Stimulated activated CD4-positive, alpha-beta T cell treated with anti-CD3 and anti-CD28 coated beads, Interleukin-15, amount 100 ng/mL, for 48 hours (primary cell): ENCODE measurements around the gene HUWE1.
"Not testable (repeated sequence)": the region's sequence is repeated elsewhere in the genome, so short reads cannot be mapped to it uniquely, and the experiment has no call there.

Source experiments
- DNase-seq, 2 donors: peaks; one replicate each; pipeline ENCODE4 v3.0.0-alpha.2; 2020; ENCODE audit warnings: low read depth in 2 of 2

HUWE1 gene

GRCh38 chrX:53531255-53531966 is 155.1 kb downstream of the HUWE1 start:
- not testable (repeated sequence) for DNase-seq

DNA sequence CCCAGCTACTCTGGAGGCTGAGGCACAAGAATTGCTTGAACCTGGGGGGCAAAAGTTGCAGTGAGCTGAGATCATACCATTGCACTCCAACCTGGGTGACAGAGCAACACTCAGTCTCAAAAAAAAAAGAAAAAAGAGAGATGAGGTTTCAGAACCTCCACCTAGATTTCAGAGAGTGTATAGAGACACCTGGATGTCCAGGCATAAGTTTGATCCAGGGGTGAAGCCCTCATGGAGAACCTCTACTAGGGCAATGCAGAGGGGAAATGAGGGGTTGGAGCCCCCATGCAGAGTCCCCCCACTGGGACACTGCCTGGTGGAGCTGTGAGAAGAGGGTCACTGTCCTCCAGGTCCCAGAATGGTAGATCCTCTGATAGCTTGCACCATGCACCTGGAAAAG is 159.5 kb downstream of the HUWE1 start:
- no peak for DNase-seq

- DNase-seq, result no peak
These were observed 175.2 kb downstream of the HUWE1 start for GRCh38 chrX:53511322-53511721.

GRCh38 chrX:53504035-53504434 is 182.5 kb downstream of the HUWE1 start:
- not testable (repeated sequence) for DNase-seq

DNA sequence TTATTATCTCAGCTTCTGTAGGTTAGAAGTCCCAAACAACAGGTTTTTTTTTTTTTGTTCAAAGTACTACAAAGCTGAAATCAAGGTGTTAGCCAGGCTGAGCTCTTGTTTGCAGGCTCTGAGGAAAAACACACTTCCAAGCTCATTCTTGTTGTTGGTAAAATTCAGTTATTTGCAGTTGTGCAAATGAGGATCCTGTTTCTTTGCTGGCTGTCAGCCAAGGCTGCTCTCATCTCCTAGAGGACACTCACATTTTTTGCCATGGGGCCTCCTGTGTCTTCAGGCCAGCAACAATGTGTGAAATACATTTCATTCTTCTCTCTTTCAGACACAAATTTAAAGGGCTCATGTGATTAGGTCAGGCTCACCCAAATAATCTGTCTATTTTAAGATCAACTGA is 192.1 kb downstream of the HUWE1 start:
- DNase-seq, result no peak

DNA sequence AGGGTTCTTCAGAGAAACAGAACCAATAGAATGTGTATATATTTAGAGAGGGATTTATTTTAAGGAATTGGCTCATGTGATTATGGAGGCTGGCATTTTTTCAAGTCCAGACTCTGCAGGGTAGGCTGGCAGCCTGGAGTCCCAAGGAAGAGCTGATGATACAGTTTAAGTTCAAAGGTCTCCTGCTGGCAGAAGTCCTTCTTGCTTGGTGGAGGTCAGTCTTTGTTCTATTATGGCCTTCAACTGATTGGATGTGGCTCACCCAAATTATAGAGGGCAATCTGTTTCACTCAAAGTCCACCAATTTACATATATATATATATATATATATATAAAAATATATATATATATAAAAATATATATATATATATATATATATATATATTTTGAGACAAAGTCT is 200.2 kb downstream of the HUWE1 start:
- no peak for DNase-seq

- DNase-seq, result no peak
These were observed 202.6 kb downstream of the HUWE1 start for GRCh38 chrX:53483838-53484405.

- no peak for DNase-seq
These were observed 203.1 kb downstream of the HUWE1 start for GRCh38 chrX:53483416-53483815.
